ENCODE data around the gene CTSH.

The CTSH gene

GRCh38 chr15:78934655-78935023, 10.2 kb downstream of the CTSH start:
- H3K27ac ChIP-seq (ENCODE audit: low read depth, low read length), result no peak overlapping the region
- H2AK5ac ChIP-seq (ENCODE audit: low read length), result no peak overlapping the region
- H4K5ac ChIP-seq (ENCODE audit: low read length), result no peak overlapping the region
- no peak overlapping the region for H3K56ac ChIP-seq (ENCODE audit: low read length)
- no peaks in the 10 kb centered on the region for H3K79me2 ChIP-seq (ENCODE audit: control insufficient read depth, insufficient read depth, low read length)
- no peak overlapping the region for H4K8ac ChIP-seq (ENCODE audit: low read depth, low read length)
- H2BK5ac ChIP-seq (ENCODE audit: low read length), result no peak overlapping the region
- H3K36me3 ChIP-seq (ENCODE audit: control insufficient read depth, insufficient read depth, low read length), result no peaks in the 10 kb centered on the region
- no peak overlapping the region for H3K4me2 ChIP-seq (ENCODE audit: low read length)
- no peaks in the 10 kb centered on the region for H3K4me1 ChIP-seq (ENCODE audit: control insufficient read depth, low read depth, low read length)
- no peak overlapping the region for H2BK120ac ChIP-seq (ENCODE audit: low read depth, low read length)
- no CpG with 5 or more reads among the region's 5 CpGs for WGBS (ENCODE audit: extremely low coverage, insufficient coverage, low lambda C conversion rate)
- no peak for DNase-seq
- no peaks in the 10 kb centered on the region for H3K27me3 ChIP-seq (ENCODE audit: insufficient read depth, low read length, poor library complexity)
- H3K23ac ChIP-seq (ENCODE audit: low read length), result no peak overlapping the region
- H3K18ac ChIP-seq (ENCODE audit: low read length), result no peak overlapping the region
- H3K9ac ChIP-seq (ENCODE audit: low read length), result no peak overlapping the region
- no peaks in the 10 kb centered on the region for H3K79me1 ChIP-seq (ENCODE audit: low read length)
- no peak overlapping the region for H3K4me3 ChIP-seq (ENCODE audit: low read length)
- no peak overlapping the region for H2BK15ac ChIP-seq (replicated peaks; ENCODE audit: low read depth)
- no peak overlapping the region for H3K4ac ChIP-seq (ENCODE audit: low read depth, low read length)

GRCh38 chr15:78933823-78934654, 10.8 kb downstream of the CTSH start:
- H3K9ac ChIP-seq (ENCODE audit: low read length), result no peak overlapping the region
- H4K8ac ChIP-seq (ENCODE audit: low read depth, low read length), result no peak overlapping the region
- no peaks in the 10 kb centered on the region for H3K27me3 ChIP-seq (ENCODE audit: insufficient read depth, low read length, poor library complexity)
- no peak overlapping the region for H3K4me3 ChIP-seq (ENCODE audit: low read length)
- no peaks in the 10 kb centered on the region for H3K4me1 ChIP-seq (ENCODE audit: control insufficient read depth, low read depth, low read length)
- no peak overlapping the region for H2BK5ac ChIP-seq (ENCODE audit: low read length)
- H3K18ac ChIP-seq (ENCODE audit: low read length), result no peak overlapping the region
- H4K5ac ChIP-seq (ENCODE audit: low read length), result no peak overlapping the region
- H3K4me2 ChIP-seq (ENCODE audit: low read length), result no peak overlapping the region
- WGBS (ENCODE audit: extremely low coverage, insufficient coverage, low lambda C conversion rate), result no CpG with 5 or more reads among the region's 20 CpGs
- H2AK5ac ChIP-seq (ENCODE audit: low read length), result no peak overlapping the region
- no peak overlapping the region for H3K23ac ChIP-seq (ENCODE audit: low read length)
- H3K36me3 ChIP-seq (ENCODE audit: control insufficient read depth, insufficient read depth, low read length), result no peaks in the 10 kb centered on the region
- no peak overlapping the region for H3K4ac ChIP-seq (ENCODE audit: low read depth, low read length)
- no peak overlapping the region for H3K27ac ChIP-seq (ENCODE audit: low read depth, low read length)
- DNase-seq, result no peak
- no peak overlapping the region for H2BK120ac ChIP-seq (ENCODE audit: low read depth, low read length)
- no peak overlapping the region for H2BK15ac ChIP-seq (replicated peaks; ENCODE audit: low read depth)
- H3K79me2 ChIP-seq (ENCODE audit: control insufficient read depth, insufficient read depth, low read length), result no peaks in the 10 kb centered on the region
- H3K56ac ChIP-seq (ENCODE audit: low read length), result no peak overlapping the region
- no peaks in the 10 kb centered on the region for H3K79me1 ChIP-seq (ENCODE audit: low read length)

- H4K5ac ChIP-seq (ENCODE audit: low read length), result no peak overlapping the region
Measured at GRCh38 chr15:78933187-78933822, 11.5 kb downstream of the CTSH start.

DNA sequence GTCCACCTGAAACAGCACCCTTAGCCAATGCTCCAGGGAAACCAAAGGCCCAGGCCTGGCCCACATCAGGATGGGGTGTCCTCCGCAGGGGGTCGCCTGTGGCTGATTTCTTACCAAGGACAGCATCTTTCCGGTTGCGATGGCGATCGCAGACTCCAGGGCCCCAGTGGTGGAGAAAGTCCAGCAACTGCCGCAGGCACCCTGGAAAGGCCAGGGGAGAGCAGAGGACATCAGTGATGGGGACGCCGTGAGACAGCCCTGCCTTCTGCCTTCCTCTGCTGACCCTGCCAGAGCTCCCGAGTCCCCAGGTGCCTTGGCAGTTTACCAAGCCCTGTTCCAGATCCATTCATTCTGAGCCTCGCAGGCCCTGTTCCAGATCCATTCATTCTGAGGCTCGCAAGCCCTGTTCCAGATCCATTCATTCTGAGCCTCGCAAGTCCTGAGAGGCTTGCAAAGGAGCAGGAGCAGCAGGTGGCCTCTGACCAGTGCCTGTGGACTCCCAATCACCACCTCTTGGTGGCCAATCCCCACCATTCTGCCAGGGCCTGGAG, 12.5 kb downstream of the CTSH start:
- H3K27ac ChIP-seq (ENCODE audit: low read depth, low read length), result no peak overlapping the region
- H2BK15ac ChIP-seq (replicated peaks; ENCODE audit: low read depth), result no peak overlapping the region
- no peak overlapping the region for H3K4ac ChIP-seq (ENCODE audit: low read depth, low read length)
- H3K9ac ChIP-seq (ENCODE audit: low read length), result no peak overlapping the region
- no peaks in the 10 kb centered on the region for H3K79me1 ChIP-seq (ENCODE audit: low read length)
- no peaks in the 10 kb centered on the region for H3K79me2 ChIP-seq (ENCODE audit: control insufficient read depth, insufficient read depth, low read length)
- H4K8ac ChIP-seq (ENCODE audit: low read depth, low read length), result no peak overlapping the region
- no peaks in the 10 kb centered on the region for H3K4me1 ChIP-seq (ENCODE audit: control insufficient read depth, low read depth, low read length)
- H3K4me3 ChIP-seq (ENCODE audit: low read length), result no peak overlapping the region
- no peak for DNase-seq
- H2AK5ac ChIP-seq (ENCODE audit: low read length), result no peak overlapping the region
- no peak overlapping the region for H3K56ac ChIP-seq (ENCODE audit: low read length)
- no peaks in the 10 kb centered on the region for H3K36me3 ChIP-seq (ENCODE audit: control insufficient read depth, insufficient read depth, low read length)
- H3K23ac ChIP-seq (ENCODE audit: low read length), result no peak overlapping the region
- no peak overlapping the region for H4K5ac ChIP-seq (ENCODE audit: low read length)
- H3K4me2 ChIP-seq (ENCODE audit: low read length), result no peak overlapping the region
- no CpG with 5 or more reads among the region's 13 CpGs for WGBS (ENCODE audit: extremely low coverage, insufficient coverage, low lambda C conversion rate)
- no peak overlapping the region for H2BK120ac ChIP-seq (ENCODE audit: low read depth, low read length)
- no peaks in the 10 kb centered on the region for H3K27me3 ChIP-seq (ENCODE audit: insufficient read depth, low read length, poor library complexity)
- no peak overlapping the region for H2BK5ac ChIP-seq (ENCODE audit: low read length)
- H3K18ac ChIP-seq (ENCODE audit: low read length), result no peak overlapping the region

More at GRCh38 chr15:78933187-78933822, 11.5 kb downstream of the CTSH start:
- no peak overlapping the region for H3K4me3 ChIP-seq (ENCODE audit: low read length)
- no peak overlapping the region for H2BK120ac ChIP-seq (ENCODE audit: low read depth, low read length)
- H2BK5ac ChIP-seq (ENCODE audit: low read length), result no peak overlapping the region
- no peak overlapping the region for H4K8ac ChIP-seq (ENCODE audit: low read depth, low read length)
- H3K36me3 ChIP-seq (ENCODE audit: control insufficient read depth, insufficient read depth, low read length), result no peaks in the 10 kb centered on the region
- no peak overlapping the region for H2AK5ac ChIP-seq (ENCODE audit: low read length)
- no peak overlapping the region for H3K56ac ChIP-seq (ENCODE audit: low read length)
- no peak overlapping the region for H2BK15ac ChIP-seq (replicated peaks; ENCODE audit: low read depth)
- H3K79me2 ChIP-seq (ENCODE audit: control insufficient read depth, insufficient read depth, low read length), result no peaks in the 10 kb centered on the region
- H3K4me2 ChIP-seq (ENCODE audit: low read length), result no peak overlapping the region
- no peak overlapping the region for H3K27ac ChIP-seq (ENCODE audit: low read depth, low read length)
- no peaks in the 10 kb centered on the region for H3K79me1 ChIP-seq (ENCODE audit: low read length)
- H3K4ac ChIP-seq (ENCODE audit: low read depth, low read length), result no peak overlapping the region
- no peak overlapping the region for H3K23ac ChIP-seq (ENCODE audit: low read length)
- no peaks in the 10 kb centered on the region for H3K4me1 ChIP-seq (ENCODE audit: control insufficient read depth, low read depth, low read length)
- H3K9ac ChIP-seq (ENCODE audit: low read length), result no peak overlapping the region
- DNase-seq, result no peak
- no peak overlapping the region for H3K18ac ChIP-seq (ENCODE audit: low read length)
- no CpG with 5 or more reads among the region's 12 CpGs for WGBS (ENCODE audit: extremely low coverage, insufficient coverage, low lambda C conversion rate)
- H3K27me3 ChIP-seq (ENCODE audit: insufficient read depth, low read length, poor library complexity), result no peaks in the 10 kb centered on the region

DNA sequence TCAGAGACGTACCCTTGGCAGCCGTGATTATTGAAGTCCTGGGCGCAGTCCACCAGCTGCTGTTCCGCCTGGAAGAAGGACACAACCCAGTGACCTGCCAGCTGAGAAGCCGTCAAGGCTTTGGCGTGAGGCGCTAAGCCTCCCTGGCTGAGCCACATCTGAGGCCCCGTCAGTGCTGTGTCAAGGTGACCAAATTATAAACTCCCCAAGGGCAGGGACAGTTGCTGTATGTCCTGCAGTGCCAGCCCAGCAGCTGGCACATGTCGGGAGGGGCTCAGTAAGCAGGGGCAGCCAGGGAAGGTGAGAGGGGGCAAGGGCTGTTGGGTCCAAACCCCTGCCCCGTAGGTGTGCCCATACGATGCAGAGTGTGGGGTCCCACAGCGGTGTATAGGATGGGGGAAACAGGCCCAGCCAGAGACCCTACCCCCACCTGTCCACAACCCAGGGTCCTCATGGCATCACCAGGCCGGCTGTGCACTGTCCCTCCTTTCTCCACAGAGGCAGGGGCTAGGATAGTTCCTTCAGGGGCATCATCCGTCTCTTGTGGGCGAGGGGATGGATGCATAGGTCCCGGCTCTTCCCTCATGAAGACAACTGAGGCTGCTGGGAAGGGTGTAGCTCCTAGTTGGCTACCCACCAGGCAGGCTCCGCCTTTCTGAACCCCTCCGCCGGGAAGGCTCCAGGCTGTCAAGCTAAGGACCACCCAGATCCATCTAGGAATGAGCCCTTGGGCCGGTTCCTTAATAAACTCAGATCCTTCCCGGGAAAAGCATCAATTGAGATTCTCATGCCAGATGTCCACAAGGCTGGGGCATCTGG, 13.2 kb downstream of the CTSH start:
- Histone ChIP-seq H3K27me3 (ENCODE audit: insufficient read depth, low read length, poor library complexity) (no peaks in the 10 kb centered on the region), H3K23ac (ENCODE audit: low read length) (no peak overlapping the region), H3K27ac (ENCODE audit: low read depth, low read length) (no peak overlapping the region), H2BK15ac (replicated peaks; ENCODE audit: low read depth) (no peak overlapping the region), H2AK5ac (ENCODE audit: low read length) (no peak overlapping the region), H3K79me1 (ENCODE audit: low read length) (no peaks in the 10 kb centered on the region), H3K4me2 (ENCODE audit: low read length) (no peak overlapping the region), H3K56ac (ENCODE audit: low read length) (no peak overlapping the region), H4K5ac (ENCODE audit: low read length) (no peak overlapping the region), H3K4me3 (ENCODE audit: low read length) (no peak overlapping the region), H4K8ac (ENCODE audit: low read depth, low read length) (no peak overlapping the region), H2BK120ac (ENCODE audit: low read depth, low read length) (no peak overlapping the region), H3K4me1 (ENCODE audit: control insufficient read depth, low read depth, low read length) (no peaks in the 10 kb centered on the region), H2BK5ac (ENCODE audit: low read length) (no peak overlapping the region), H3K36me3 (ENCODE audit: control insufficient read depth, insufficient read depth, low read length) (no peaks in the 10 kb centered on the region), H3K4ac (ENCODE audit: low read depth, low read length) (no peak overlapping the region), H3K9ac (ENCODE audit: low read length) (no peak overlapping the region), H3K79me2 (ENCODE audit: control insufficient read depth, insufficient read depth, low read length) (no peaks in the 10 kb centered on the region), H3K18ac (ENCODE audit: low read length) (no peak overlapping the region)
- no peak for DNase-seq
- no CpG with 5 or more reads among the region's 21 CpGs for WGBS (ENCODE audit: extremely low coverage, insufficient coverage, low lambda C conversion rate)
